ENCODE data around the gene PLAC1. TPM values are rescaled to one million over a fixed set of nuclear protein-coding genes. Genes with fewer than 3 reads are reported as not detected.

The PLAC1 gene
- total RNA-seq, 1 donor = not detected

DNA sequence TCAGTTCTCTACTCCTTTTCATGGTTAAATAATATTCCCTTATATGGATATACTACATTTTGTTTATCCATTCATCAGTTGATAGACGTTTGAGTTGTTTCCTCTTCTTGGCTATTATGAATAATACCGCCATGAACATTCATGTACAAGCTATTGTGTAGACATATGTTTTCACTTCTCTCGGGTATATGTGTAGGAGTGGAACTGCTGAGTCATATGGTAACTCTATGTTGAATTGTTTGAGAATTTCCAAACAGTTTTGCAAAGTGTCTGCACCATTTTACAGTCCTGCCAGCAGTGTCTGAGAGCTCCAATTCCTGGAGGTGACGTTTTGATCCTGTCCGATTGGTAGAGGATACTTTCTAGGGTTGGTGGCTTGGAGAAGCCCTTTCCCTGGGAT is 23.6 kb downstream of the PLAC1 start:
- Histone ChIP-seq H3K36me3 (ENCODE audit: insufficient read depth, low read length) (no peaks in the 10 kb centered on the region), H3K9me3 (ENCODE audit: low read depth, low read length) (no peaks in the 10 kb centered on the region), H3K79me2 (ENCODE audit: insufficient read depth, low read length) (no peaks in the 10 kb centered on the region), H3K27ac (ENCODE audit: low read depth, low read length) (no peak overlapping the region), H3K4me3 (ENCODE audit: insufficient read depth, low read length) (no peak overlapping the region), H4K20me1 (ENCODE audit: insufficient read depth, low read length) (no peaks in the 10 kb centered on the region), H3K27me3 (ENCODE audit: insufficient read depth, low read length) (no peaks in the 10 kb centered on the region), H3K4me2 (ENCODE audit: insufficient read depth, low read length) (no peak overlapping the region), H3K4me1 (ENCODE audit: insufficient read depth, low read length) (peaks cover 11% of the 10 kb centered on the region), H2AFZ (ENCODE audit: low read length) (no peak overlapping the region)
- DNase-seq (ENCODE audit: insufficient read length, low spot score, missing footprints) = no peak
- TF ChIP-seq, protein P1, sequence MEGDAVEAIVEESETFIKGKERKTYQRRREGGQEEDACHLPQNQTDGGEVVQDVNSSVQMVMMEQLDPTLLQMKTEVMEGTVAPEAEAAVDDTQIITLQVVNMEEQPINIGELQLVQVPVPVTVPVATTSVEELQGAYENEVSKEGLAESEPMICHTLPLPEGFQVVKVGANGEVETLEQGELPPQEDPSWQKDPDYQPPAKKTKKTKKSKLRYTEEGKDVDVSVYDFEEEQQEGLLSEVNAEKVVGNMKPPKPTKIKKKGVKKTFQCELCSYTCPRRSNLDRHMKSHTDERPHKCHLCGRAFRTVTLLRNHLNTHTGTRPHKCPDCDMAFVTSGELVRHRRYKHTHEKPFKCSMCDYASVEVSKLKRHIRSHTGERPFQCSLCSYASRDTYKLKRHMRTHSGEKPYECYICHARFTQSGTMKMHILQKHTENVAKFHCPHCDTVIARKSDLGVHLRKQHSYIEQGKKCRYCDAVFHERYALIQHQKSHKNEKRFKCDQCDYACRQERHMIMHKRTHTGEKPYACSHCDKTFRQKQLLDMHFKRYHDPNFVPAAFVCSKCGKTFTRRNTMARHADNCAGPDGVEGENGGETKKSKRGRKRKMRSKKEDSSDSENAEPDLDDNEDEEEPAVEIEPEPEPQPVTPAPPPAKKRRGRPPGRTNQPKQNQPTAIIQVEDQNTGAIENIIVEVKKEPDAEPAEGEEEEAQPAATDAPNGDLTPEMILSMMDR (IDR thresholded peaks at IDR 0.05; ENCODE audit: extremely low read depth, low read depth, low read length) = no peak

- no peaks in the 10 kb centered on the region for H3K79me2 ChIP-seq (ENCODE audit: insufficient read depth, low read length)
- H3K4me1 ChIP-seq (ENCODE audit: insufficient read depth, low read length) = peaks cover 11% of the 10 kb centered on the region
- H3K36me3 ChIP-seq (ENCODE audit: insufficient read depth, low read length) = no peaks in the 10 kb centered on the region
- no peak overlapping the region for H3K27ac ChIP-seq (ENCODE audit: low read depth, low read length)
- no peak overlapping the region for H3K4me2 ChIP-seq (ENCODE audit: insufficient read depth, low read length)
- no peak for DNase-seq (ENCODE audit: insufficient read length, low spot score, missing footprints)
- H3K27me3 ChIP-seq (ENCODE audit: insufficient read depth, low read length) = no peaks in the 10 kb centered on the region
- no peaks in the 10 kb centered on the region for H3K9me3 ChIP-seq (ENCODE audit: low read depth, low read length)
- no peaks in the 10 kb centered on the region for H4K20me1 ChIP-seq (ENCODE audit: insufficient read depth, low read length)
- TF ChIP-seq, protein P1 (IDR thresholded peaks at IDR 0.05; ENCODE audit: extremely low read depth, low read depth, low read length) = no peak
- H2AFZ ChIP-seq (ENCODE audit: low read length) = no peak overlapping the region
- no peak overlapping the region for H3K4me3 ChIP-seq (ENCODE audit: insufficient read depth, low read length)
These were observed 24.4 kb downstream of the PLAC1 start for GRCh38 chrX:134633832-134634231.

- Histone ChIP-seq H3K36me3 (ENCODE audit: insufficient read depth, low read length) (no peaks in the 10 kb centered on the region), H4K20me1 (ENCODE audit: insufficient read depth, low read length) (no peaks in the 10 kb centered on the region), H3K79me2 (ENCODE audit: insufficient read depth, low read length) (no peaks in the 10 kb centered on the region), H3K4me2 (ENCODE audit: insufficient read depth, low read length) (no peak overlapping the region), H3K9me3 (ENCODE audit: low read depth, low read length) (no peaks in the 10 kb centered on the region), H3K4me3 (ENCODE audit: insufficient read depth, low read length) (no peak overlapping the region), H3K27ac (ENCODE audit: low read depth, low read length) (no peak overlapping the region), H3K4me1 (ENCODE audit: insufficient read depth, low read length) (peaks cover 11% of the 10 kb centered on the region), H3K27me3 (ENCODE audit: insufficient read depth, low read length) (no peaks in the 10 kb centered on the region), H2AFZ (ENCODE audit: low read length) (no peak overlapping the region)
- TF ChIP-seq, protein P1 (IDR thresholded peaks at IDR 0.05; ENCODE audit: extremely low read depth, low read depth, low read length) = no peak
- no peak for DNase-seq (ENCODE audit: insufficient read length, low spot score, missing footprints)
These were observed 24.9 kb downstream of the PLAC1 start for GRCh38 chrX:134633394-134633793.

- DNase-seq (ENCODE audit: insufficient read length, low spot score, missing footprints) = no peak
- H3K27ac ChIP-seq (ENCODE audit: low read depth, low read length) = no peak overlapping the region
- no peaks in the 10 kb centered on the region for H3K36me3 ChIP-seq (ENCODE audit: insufficient read depth, low read length)
- H3K9me3 ChIP-seq (ENCODE audit: low read depth, low read length) = no peaks in the 10 kb centered on the region
- H3K27me3 ChIP-seq (ENCODE audit: insufficient read depth, low read length) = no peaks in the 10 kb centered on the region
- H3K4me1 ChIP-seq (ENCODE audit: insufficient read depth, low read length) = peaks cover 11% of the 10 kb centered on the region
- H3K79me2 ChIP-seq (ENCODE audit: insufficient read depth, low read length) = no peaks in the 10 kb centered on the region
- TF ChIP-seq, protein P1 (IDR thresholded peaks at IDR 0.05; ENCODE audit: extremely low read depth, low read depth, low read length) = no peak
- no peak overlapping the region for H2AFZ ChIP-seq (ENCODE audit: low read length)
- H3K4me2 ChIP-seq (ENCODE audit: insufficient read depth, low read length) = no peak overlapping the region
- H4K20me1 ChIP-seq (ENCODE audit: insufficient read depth, low read length) = no peaks in the 10 kb centered on the region
- H3K4me3 ChIP-seq (ENCODE audit: insufficient read depth, low read length) = no peak overlapping the region
These were observed 25.9 kb downstream of the PLAC1 start for GRCh38 chrX:134632355-134632754.
